Measurements from ENCODE around the gene PANK1. TPM values are rescaled to one million over a fixed set of nuclear protein-coding genes. Genes with fewer than 3 reads are reported as not detected.

The PANK1 gene
- total and polyA plus RNA-seq, 2 of the 8 experiments (the other 6 are each of a cell fraction or from before 2014, with no cell fraction given) = 18.5 to 40.4 TPM

GRCh38 chr10:89535171-89536012 is 109.7 kb downstream of the PANK1 start, which contains the start of gene SLC16A12:
Gene SLC16A12, minus strand, starts transcription at chr10:89535594. Its CDS starts 73,016 bp downstream, at chr10:89462578.
- H3K56ac ChIP-seq (replicated peaks; ENCODE audit: insufficient read length, low read depth, low read length) = no peak within 1 kb of the TSS
- FAIRE-seq = no peak
- H3K79me2 ChIP-seq (ENCODE audit: control insufficient read depth in 1 of 2, insufficient read depth in 2 of 2, low read length in 2 of 2) = no peaks in the 10 kb centered on the region
- H3K9me3 ChIP-seq (ENCODE audit: insufficient read depth in 2 of 2, low read depth in 1 of 2, low read length in 1 of 2) = no peaks in the 10 kb centered on the region
- H3K36me3 ChIP-seq (ENCODE audit: control insufficient read depth in 2 of 4, insufficient read depth in 4 of 4, low read length in 3 of 4) = no peaks in the 10 kb centered on the region
- POLR2A ChIA-PET (ENCODE audit: partially characterized antibody) = interaction anchor here (0.8 to 1.8 kb wide), 4 partner anchors 15 to 166 kb away, joined by 3 to 6 read pairs (median 4); partner anchors contain the start of gene KIF20B
- peak within 1 kb of the TSS in 1 of 4 experiments; percentile 32; a peak in 1 of 7 replicates for H3K9ac ChIP-seq (replicated peaks in 1 of 4; ENCODE audit: extremely low read depth in 1 of 4, low read depth in 3 of 4, low read length in 3 of 4)
- H3K14ac ChIP-seq (ENCODE audit: insufficient read length) = no peak within 1 kb of the TSS
- no peak within 1 kb of the TSS for H2BK5ac ChIP-seq (ENCODE audit: low read depth, low read length)
- WGBS, 2 experiments (ENCODE audit: extremely low coverage in 1 of 2, insufficient coverage in 1 of 2, insufficient read length in 1 of 2, insufficient replicate concordance in 2 of 2, low coverage in 1 of 2, low lambda C conversion rate in 2 of 2, missing lambda C conversion rate in 1 of 2) = 2% methylated on average over 40 of the region's 87 CpGs; no CpG with 5 or more reads in 1 of the 2 experiments
- H4K8ac ChIP-seq (ENCODE audit: extremely low read depth, insufficient read depth, low read length) = peak within 1 kb of the TSS; percentile 69
- peak within 1 kb of the TSS; percentile 55; the same call in 1 of the 2 replicates for H2BK12ac ChIP-seq (ENCODE audit: low read depth, low read length)
- peaks cover 0 to 10% (median 7%) of the 10 kb centered on the region in 4 experiments; a peak in 4 of 7 replicates for H3K4me1 ChIP-seq (replicated peaks in 1 of 4; ENCODE audit: control insufficient read depth in 3 of 4, insufficient read depth in 4 of 4, low read length in 3 of 4)
- H3K4me3 ChIP-seq (ENCODE audit: extremely low read depth in 1 of 4, insufficient read depth in 2 of 4, low read depth in 3 of 4, low read length in 4 of 4) = peak within 1 kb of the TSS; percentile 35 to 64 (median 54)
- no peaks in the 10 kb centered on the region for H4K20me1 ChIP-seq (replicated peaks in 1 of 2; ENCODE audit: control insufficient read depth in 1 of 2, insufficient read depth in 2 of 2, low read length in 2 of 2)
- H4K91ac ChIP-seq (replicated peaks; ENCODE audit: insufficient read length, low read length) = no peak within 1 kb of the TSS
- no peak within 1 kb of the TSS for H2AK5ac ChIP-seq (ENCODE audit: low read depth, low read length)
- no peak within 1 kb of the TSS; the same call in 1 of the 2 replicates for H2BK20ac ChIP-seq (ENCODE audit: low read length)
- peaks cover 3% of the 10 kb centered on the region; the same call in 1 of the 2 replicates for H3K23me2 ChIP-seq (ENCODE audit: low read depth, low read length)
- H3K23ac ChIP-seq (ENCODE audit: insufficient read length) = no peak within 1 kb of the TSS
- CTCF ChIA-PET (ENCODE audit: partially characterized antibody) = interaction anchor here (0.7 to 4.2 kb wide), 10 partner anchors 9 to 344 kb away, joined by 3 to 20 read pairs (median 4); no protein-coding TSS in a partner anchor
- no peaks in the 10 kb centered on the region for H3K79me1 ChIP-seq (ENCODE audit: low read depth, low read length)
- H2AFZ ChIP-seq (ENCODE audit: low read length) = peak within 1 kb of the TSS; percentile 57
- peak; percentile 27 to 80 for DNase-seq (ENCODE audit: low read depth in 1 of 2, low spot score in 2 of 2)
- no peak within 1 kb of the TSS for H3K4ac ChIP-seq (replicated peaks; ENCODE audit: insufficient read length, low read depth, low read length)
- H3K27ac ChIP-seq (ENCODE audit: low read depth, low read length) = no peak within 1 kb of the TSS
- peak within 1 kb of the TSS; percentile 36; the same call in 1 of the 2 replicates for H3K18ac ChIP-seq (ENCODE audit: extremely low read depth, low read length)
- peak within 1 kb of the TSS; percentile 5 for H4K5ac ChIP-seq (ENCODE audit: insufficient read length, low read depth, low read length)
- H2BK15ac ChIP-seq (ENCODE audit: low read length) = no peak within 1 kb of the TSS; the same call in 1 of the 2 replicates
- H3K4me2 ChIP-seq (ENCODE audit: insufficient read depth in 1 of 2, low read depth in 2 of 2, low read length in 2 of 2) = peak within 1 kb of the TSS; percentile 63 to 87
- H3K27me3 ChIP-seq (replicated peaks in 1 of 4; ENCODE audit: control insufficient read depth in 3 of 4, extremely low read depth in 1 of 4, insufficient read depth in 3 of 4, low read length in 3 of 4) = peaks cover 0 to 15% (median 5%) of the 10 kb centered on the region in 4 experiments; a peak in 4 of 7 replicates
- peak within 1 kb of the TSS; percentile 18 for H2BK120ac ChIP-seq (replicated peaks; ENCODE audit: low read depth, low read length)
- no peak for TF ChIP-seq CEBPB (IDR thresholded peaks at IDR 0.05; ENCODE audit: low read depth, low read length)
- TF ChIP-seq TBP (IDR thresholded peaks at IDR 0.05; ENCODE audit: low read depth, low read length) = peak; percentile 62; the same call in 1 of the 2 replicates
- no peak for TF ChIP-seq GABPA (IDR thresholded peaks at IDR 0.05; ENCODE audit: borderline replicate concordance, insufficient read depth, low read length)
- TF ChIP-seq YY1 (IDR thresholded peaks at IDR 0.05; ENCODE audit: low read depth, low read length) = no peak
- TF ChIP-seq E2F6 (IDR thresholded peaks at IDR 0.05) = peak; percentile 91
- TF ChIP-seq KDM4A (IDR thresholded peaks at IDR 0.05; ENCODE audit: low read depth, low read length, severe bottlenecking) = peak; percentile 65
- peak; percentile 52 for TF ChIP-seq ASH2L (IDR thresholded peaks at IDR 0.05; ENCODE audit: low read length)
- TF ChIP-seq POU5F1 (IDR thresholded peaks at IDR 0.05; ENCODE audit: low read depth, low read length) = no peak
- TF ChIP-seq SAP30 (IDR thresholded peaks at IDR 0.05; ENCODE audit: insufficient read depth, insufficient replicate concordance, low read length) = no peak
- TF ChIP-seq HDAC6 (IDR thresholded peaks at IDR 0.05; ENCODE audit: low read depth, low read length) = no peak

Measured in H1 (cell line).